ENCODE data around the gene BABAM1.
"Not testable (repeated sequence)": the region's sequence is repeated elsewhere in the genome, so short reads cannot be mapped to it uniquely, and the experiment has no call there.

BABAM1 gene

GRCh38 chr19:17293605-17294004 is 26.4 kb downstream of the BABAM1 start:
- no peak for DNase-seq (ENCODE audit: low read depth in 2 of 2)
- no peak for TF ChIP-seq CTCF (IDR thresholded peaks at IDR 0.05; ENCODE audit: low read depth, low read length)
- no peak overlapping the region for H3K4me3 ChIP-seq (replicated peaks in 1 of 2; ENCODE audit: low read depth in 2 of 2, low read length in 2 of 2)

- H3K4me3 ChIP-seq (replicated peaks in 1 of 2; ENCODE audit: low read depth in 2 of 2, low read length in 2 of 2) = no peak overlapping the region
- TF ChIP-seq CTCF (IDR thresholded peaks at IDR 0.05; ENCODE audit: low read depth, low read length) = no peak
- peak in 1 of 2 donors; percentile 34 for DNase-seq (ENCODE audit: low read depth in 2 of 2)
Observed at GRCh38 chr19:17294051-17294891, 27.0 kb downstream of the BABAM1 start.

GRCh38 chr19:17295551-17295950 is 28.3 kb downstream of the BABAM1 start:
- H3K4me3 ChIP-seq (replicated peaks in 1 of 2; ENCODE audit: low read depth in 2 of 2, low read length in 2 of 2); DNase-seq (ENCODE audit: low read depth in 2 of 2): not testable (repeated sequence)

- DNase-seq (ENCODE audit: low read depth in 2 of 2) = no peak
- H3K4me3 ChIP-seq (replicated peaks in 1 of 2; ENCODE audit: low read depth in 2 of 2, low read length in 2 of 2) = no peak overlapping the region
- TF ChIP-seq CTCF (IDR thresholded peaks at IDR 0.05; ENCODE audit: low read depth, low read length) = no peak
Observed at GRCh38 chr19:17296273-17296672, 29.0 kb downstream of the BABAM1 start.

GRCh38 chr19:17296976-17297375 is 29.7 kb downstream of the BABAM1 start:
- no peak for TF ChIP-seq CTCF (IDR thresholded peaks at IDR 0.05; ENCODE audit: low read depth, low read length)
- H3K4me3 ChIP-seq (replicated peaks in 1 of 2; ENCODE audit: low read depth in 2 of 2, low read length in 2 of 2) = no peak overlapping the region
- no peak for DNase-seq (ENCODE audit: low read depth in 2 of 2)

GRCh38 chr19:17300992-17301619 is 33.9 kb downstream of the BABAM1 start:
- no peak overlapping the region for H3K4me3 ChIP-seq (replicated peaks in 1 of 2; ENCODE audit: low read depth in 2 of 2, low read length in 2 of 2)
- DNase-seq (ENCODE audit: low read depth in 2 of 2) = no peak
- TF ChIP-seq CTCF (IDR thresholded peaks at IDR 0.05; ENCODE audit: low read depth, low read length) = no peak

GRCh38 chr19:17302391-17303166 is 35.3 kb downstream of the BABAM1 start:
- DNase-seq (ENCODE audit: low read depth in 2 of 2) = no peak

More at GRCh38 chr19:17302391-17303166, 35.3 kb downstream of the BABAM1 start:
- peak overlapping the region; percentile 68 to 69 for H3K4me3 ChIP-seq (replicated peaks in 1 of 2; ENCODE audit: low read depth in 2 of 2, low read length in 2 of 2)
- no peak for TF ChIP-seq CTCF (IDR thresholded peaks at IDR 0.05; ENCODE audit: low read depth, low read length)

Data from cardiac fibroblast (primary cell).